Measurements from ENCODE around the gene SEMA3C.

Gene SEMA3C

GRCh38 chr7:80924090-80924489 lies 5.2 kb upstream of the SEMA3C start:
- no peak for DNase-seq

GRCh38 chr7:80923211-80923612 lies 4.4 kb upstream of the SEMA3C start:
- DNase-seq = no peak

GRCh38 chr7:80922253-80923049 lies 3.6 kb upstream of the SEMA3C start:
- no peak for DNase-seq

GRCh38 chr7:80921130-80921529 lies 2.3 kb upstream of the SEMA3C start:
- no peak for DNase-seq

GRCh38 chr7:80918399-80918798 lies 452 bp downstream of the SEMA3C start:
- no peak for DNase-seq

GRCh38 chr7:80916770-80917741 lies 1.8 kb downstream of the SEMA3C start:
- no peak for DNase-seq

- no peak for DNase-seq
Measured at GRCh38 chr7:80910228-80910627, 8.6 kb downstream of the SEMA3C start.

GRCh38 chr7:80908360-80908797 lies 10.5 kb downstream of the SEMA3C start:
- no peak for DNase-seq

- no peak for DNase-seq
Measured at GRCh38 chr7:80907612-80908011, 11.2 kb downstream of the SEMA3C start.

GRCh38 chr7:80907141-80907601 lies 11.7 kb downstream of the SEMA3C start:
- no peak for DNase-seq

GRCh38 chr7:80905334-80905733 lies 13.5 kb downstream of the SEMA3C start:
- DNase-seq = no peak

GRCh38 chr7:80902716-80903308 lies 16.0 kb downstream of the SEMA3C start:
- DNase-seq = no peak

- no peak for DNase-seq
Measured at GRCh38 chr7:80902019-80902418, 16.8 kb downstream of the SEMA3C start.

- no peak for DNase-seq
Measured at GRCh38 chr7:80900583-80901576, 18.0 kb downstream of the SEMA3C start.

GRCh38 chr7:80896906-80897598 lies 21.8 kb downstream of the SEMA3C start:
- no peak for DNase-seq

GRCh38 chr7:80895056-80895455 lies 23.8 kb downstream of the SEMA3C start:
- no peak for DNase-seq

GRCh38 chr7:80891259-80891544 lies 27.6 kb downstream of the SEMA3C start:
- no peak for DNase-seq

GRCh38 chr7:80890426-80891258 lies 28.2 kb downstream of the SEMA3C start:
- DNase-seq = no peak

- no peak for DNase-seq
Measured at GRCh38 chr7:80889525-80889924, 29.3 kb downstream of the SEMA3C start.

GRCh38 chr7:80885757-80886156 lies 33.1 kb downstream of the SEMA3C start:
- no peak for DNase-seq
